HepG2 (cell line): ENCODE data around the gene ITGAV. TPM values are rescaled to one million over a fixed set of nuclear protein-coding genes. Genes with fewer than 3 reads are reported as not detected.

Experiments
- ARID3A ChIP-seq: IDR thresholded peaks from 2 replicates; pipeline ENCODE4 v1.6.1; 2012; ENCODE audit warnings: low read depth, low read length, improper control_type of control experiment
- ATF6 ChIP-seq: sonication (generic); formaldehyde crosslinking; conservative IDR thresholded peaks from 2 replicates; pipeline ENCODE4 v1.4.0; 2020; ENCODE audit warnings: missing genetic modification reagents
- CBFB ChIP-seq: sonication (generic); formaldehyde crosslinking; IDR thresholded peaks from 2 replicates; pipeline ENCODE4 v1.4.0; 2020; ENCODE audit warnings: missing genetic modification reagents
- KDM6A ChIP-seq: IDR thresholded peaks from 2 replicates; pipeline ENCODE4 v1.6.1; 2016; ENCODE audit warnings: low read depth
- NFATC3 ChIP-seq: sonication (generic); formaldehyde crosslinking; IDR thresholded peaks from 2 replicates; pipeline ENCODE4 v1.5.1; 2020; ENCODE audit warnings: mild to moderate bottlenecking, missing genetic modification reagents
- RERE ChIP-seq: IDR thresholded peaks from 2 replicates; pipeline ENCODE4 v1.6.1; 2016; ENCODE audit warnings: low read depth, missing genetic modification reagents, missing compliant biosample characterization
- SAP130 ChIP-seq: IDR thresholded peaks from 2 replicates; pipeline ENCODE4 v1.6.1; 2016; ENCODE audit warnings: low read depth
- TERF1 ChIP-seq: sonication (generic); formaldehyde crosslinking; IDR thresholded peaks from 2 replicates; pipeline ENCODE4 v1.8.0; 2022; ENCODE audit warnings: mild to moderate bottlenecking, missing genetic modification reagents, moderate library complexity
- ZBTB4 ChIP-seq: sonication (generic); formaldehyde crosslinking; IDR thresholded peaks from 2 replicates; pipeline ENCODE4 v1.4.0; 2020; ENCODE audit warnings: missing genetic modification reagents, mild to moderate bottlenecking, borderline replicate concordance
- ZKSCAN1 ChIP-seq: fragments of 150-350 bp; IDR thresholded peaks from 2 replicates; pipeline ENCODE4 v1.6.1; 2014; ENCODE audit warnings: low read length
- ZNF766 ChIP-seq: sonication (generic); formaldehyde crosslinking; IDR thresholded peaks from 2 replicates; pipeline ENCODE4 v1.5.0; 2020; ENCODE audit warnings: missing genetic modification reagents, borderline replicate concordance
- ZUFSP ChIP-seq: sonication (generic); formaldehyde crosslinking; IDR thresholded peaks from 2 replicates; pipeline ENCODE4 v1.9.0; 2021; ENCODE audit warnings: missing genetic modification reagents, mild to moderate bottlenecking, borderline replicate concordance
- polyA plus RNA-seq, 8 experiments: library from polyadenylated mRNA; depleted of rRNA in 3 of 8; stranded (reverse) in 7 of 8; unstranded in 1 of 8; fragments of >200 nt; fragmentation: Illumina TruSeq in 4 of 8; extraction: Trizol in 4 of 8; gene quantifications; 2 replicates each; pipeline versions ENCODE4 v1.2.1 to v1.2.3, GENCODE V29; 2011 to 2016; ENCODE audit warnings: low read depth in 4 of 8, missing spikeins in 1 of 8, mixed read lengths in 1 of 8; ENCODE audit not compliant: insufficient read depth in 1 of 8
- total RNA-seq, 5 experiments: library from RNA; depleted of rRNA; stranded (reverse); fragments of >200 nt; fragmentation: Illumina TruSeq; extraction: Trizol; gene quantifications; 2 replicates each; pipeline ENCODE4 v1.2.3, GENCODE V29; 2016; ENCODE audit warnings: low read depth in 1 of 5

The ITGAV gene
- total and polyA plus RNA-seq, 2 of the 13 experiments (the other 11 are each of a cell fraction or from before 2014, with no cell fraction given), result 59.1 to 60.4 TPM

GRCh38 chr2:186589612-186590349 lies at the start of gene ITGAV (continued):
- peak; percentile 34; the same call in 1 of the 2 replicates for TF ChIP-seq RERE (CRISPR knock-in tag)
- TF ChIP-seq ZUFSP (CRISPR knock-in tag), result no peak
- TF ChIP-seq NFATC3, result no peak
- TF ChIP-seq ARID3A, result no peak
- TF ChIP-seq ATF6 (CRISPR knock-in tag), result no peak
- no peak; the same call in 1 of the 2 replicates for TF ChIP-seq ZBTB4 (CRISPR knock-in tag)
- TF ChIP-seq ZNF766 (CRISPR knock-in tag), result no peak; the same call in 1 of the 2 replicates
- TF ChIP-seq KDM6A (CRISPR knock-in tag), result no peak
- TF ChIP-seq ZKSCAN1, result no peak; the same call in 1 of the 2 replicates
- TF ChIP-seq CBFB (CRISPR knock-in tag), result peak; percentile 78
- TF ChIP-seq TERF1 (CRISPR knock-in tag), result no peak
- peak; percentile 87 for TF ChIP-seq SAP130 (CRISPR knock-in tag)
